Stimulated activated CD8-positive, alpha-beta memory T cell treated with anti-CD3 and anti-CD28 coated beads, Interleukin-7, amount 100 ng/mL, for 24 hours (primary cell): ENCODE data around the gene CYB561A3.

Experiments used
- DNase-seq: peaks from one replicate; pipeline ENCODE4 v3.0.0-alpha.2; 2020; ENCODE audit warnings: low read depth

CYB561A3 gene

GRCh38 chr11:61369372-61370348 is 8.0 kb upstream of the CYB561A3 start:
- no peak for DNase-seq

- no peak for DNase-seq
These were observed 7.0 kb upstream of the CYB561A3 start for GRCh38 chr11:61368646-61369045.

- no peak for DNase-seq
These were observed 5.7 kb upstream of the CYB561A3 start for GRCh38 chr11:61367406-61367805.

GRCh38 chr11:61364012-61364675 is 2.5 kb upstream of the CYB561A3 start:
- no peak for DNase-seq

- DNase-seq, result peak; percentile 9
These were observed 827 bp upstream of the CYB561A3 start for GRCh38 chr11:61362542-61362875.

GRCh38 chr11:61361237-61361740 is 393 bp downstream of the CYB561A3 start:
- DNase-seq, result no peak

- no peak for DNase-seq
These were observed 2.2 kb downstream of the CYB561A3 start for GRCh38 chr11:61359516-61359915.

- no peak for DNase-seq
These were observed 3.1 kb downstream of the CYB561A3 start for GRCh38 chr11:61358566-61358965.

- DNase-seq, result no peak
These were observed 3.8 kb downstream of the CYB561A3 start for GRCh38 chr11:61357894-61358239.

- DNase-seq, result no peak
These were observed 4.3 kb downstream of the CYB561A3 start for GRCh38 chr11:61357233-61357893.

- no peak for DNase-seq
These were observed 5.0 kb downstream of the CYB561A3 start for GRCh38 chr11:61356706-61357105.

GRCh38 chr11:61354208-61354607 is 7.5 kb downstream of the CYB561A3 start:
- no peak for DNase-seq

GRCh38 chr11:61353131-61354067 is 8.3 kb downstream of the CYB561A3 start:
- DNase-seq, result no peak

- DNase-seq, result no peak
These were observed 9.6 kb downstream of the CYB561A3 start for GRCh38 chr11:61352038-61352437.

GRCh38 chr11:61350803-61351202 is 10.9 kb downstream of the CYB561A3 start:
- no peak for DNase-seq

GRCh38 chr11:61350336-61350735 is 11.3 kb downstream of the CYB561A3 start:
- no peak for DNase-seq

GRCh38 chr11:61349916-61350315 is 11.8 kb downstream of the CYB561A3 start:
- no peak for DNase-seq

- no peak for DNase-seq
These were observed 12.4 kb downstream of the CYB561A3 start for GRCh38 chr11:61349189-61349751.

GRCh38 chr11:61347916-61348461 is 13.7 kb downstream of the CYB561A3 start:
- DNase-seq, result no peak

GRCh38 chr11:61345954-61346843 is 15.5 kb downstream of the CYB561A3 start:
- no peak for DNase-seq
